IMR-90 (cell line): Measurements from ENCODE around the gene AUH. TPM values are rescaled to one million over a fixed set of nuclear protein-coding genes. Genes with fewer than 3 reads are reported as not detected.

Source experiments
- ATAC-seq: fragments of 200-7000 bp; cut with Tn5 transposase; 2 replicates; pipeline ENCODE4 v1.9.1; 2020; ENCODE audit warnings: low read depth, mild to moderate bottlenecking, moderate library complexity
- BruUV-seq: library from RNA; stranded (reverse); fragments of 400-500 nt; replicated peaks from 2 replicates; lab custom pipeline; 2021; lab: Mats Ljungman, UMichigan
- CTCF ChIA-PET: fragments of 300-600 bp; formaldehyde crosslinking; extraction: SDS; loops from one replicate; lab custom pipeline; 2021; ENCODE audit warnings: antibody characterized with exemption; lab: Yijun Ruan, JAX
- POLR2A ChIA-PET: fragments of 300-600 bp; sonication (Branson Sonifier 250); formaldehyde crosslinking; loops from one replicate; lab custom pipeline; 2022; ENCODE audit warnings: antibody characterized with exemption; ENCODE audit not compliant: unreplicated experiment; lab: Charles Lee
- DNase-seq: peaks from one replicate; pipeline ENCODE4 v3.0.0; 2013
- H2AFZ ChIP-seq: replicated peaks from 2 replicates; pipeline ENCODE3; 2013; ENCODE audit warnings: low read length, mild to moderate bottlenecking; ENCODE audit not compliant: poor library complexity
- H2AK5ac ChIP-seq: 2 replicates; pipeline ENCODE4 v1.6.1; 2013; ENCODE audit warnings: low read depth, low read length, inconsistent platforms
- H2AK9ac ChIP-seq: replicated peaks from 2 replicates; pipeline ENCODE3; 2013; ENCODE audit warnings: mild to moderate bottlenecking, low read depth, low read length, moderate library complexity; ENCODE audit not compliant: poor library complexity
- H2BK120ac ChIP-seq: 2 replicates; pipeline ENCODE4 v1.6.1; 2013; ENCODE audit warnings: low read depth, low read length, inconsistent platforms
- H2BK15ac ChIP-seq: 3 replicates; pipeline ENCODE4 v1.6.1; 2013; ENCODE audit warnings: low read depth, low read length, inconsistent platforms
- H2BK20ac ChIP-seq: 2 replicates; pipeline ENCODE4 v1.6.1; 2013; ENCODE audit warnings: low read depth, mild to moderate bottlenecking, inconsistent platforms, low read length, moderate library complexity
- H2BK5ac ChIP-seq: 2 replicates; pipeline ENCODE4 v1.6.1; 2013; ENCODE audit warnings: mild to moderate bottlenecking, low read depth, low read length, inconsistent platforms; ENCODE audit not compliant: poor library complexity, severe bottlenecking
- H3K14ac ChIP-seq: replicated peaks from 2 replicates; pipeline ENCODE4 v1.6.1; 2013; ENCODE audit warnings: low read depth, low read length, inconsistent platforms
- H3K18ac ChIP-seq: 2 replicates; pipeline ENCODE4 v1.6.1; 2013; ENCODE audit warnings: low read depth, low read length, control low read depth
- H3K23ac ChIP-seq: 2 replicates; pipeline ENCODE4 v1.6.1; 2013; ENCODE audit warnings: low read depth, low read length, inconsistent platforms
- H3K27ac ChIP-seq: 2 replicates; pipeline ENCODE4 v1.5.1; 2013; ENCODE audit warnings: mild to moderate bottlenecking, control low read depth, low read length; ENCODE audit not compliant: insufficient read depth
- H3K27me3 ChIP-seq: 2 replicates; pipeline ENCODE4 v1.6.1; 2013; ENCODE audit warnings: low read length; ENCODE audit not compliant: control insufficient read depth, insufficient read depth
- H3K36me3 ChIP-seq: 2 replicates; pipeline ENCODE4 v1.6.1; 2013; ENCODE audit warnings: low read length, mixed read lengths; ENCODE audit not compliant: control insufficient read depth, insufficient read depth
- H3K4ac ChIP-seq: 2 replicates; pipeline ENCODE4 v1.6.1; 2013; ENCODE audit warnings: low read depth, low read length, inconsistent platforms
- H3K4me1 ChIP-seq: 2 replicates; pipeline ENCODE4 v1.6.1; 2013; ENCODE audit warnings: low read length, mixed read lengths; ENCODE audit not compliant: control insufficient read depth, insufficient read depth
- H3K4me2 ChIP-seq: 2 replicates; pipeline ENCODE4 v1.6.1; 2013; ENCODE audit warnings: low read depth, mild to moderate bottlenecking, control low read depth, low read length, moderate library complexity
- H3K4me3 ChIP-seq: 2 replicates; pipeline ENCODE4 v1.5.1; 2013; ENCODE audit warnings: low read depth, mild to moderate bottlenecking, control low read depth, low read length, moderate library complexity; ENCODE audit not compliant: insufficient read depth
- H3K56ac ChIP-seq: 2 replicates; pipeline ENCODE4 v1.6.1; 2013; ENCODE audit warnings: low read length, inconsistent platforms; ENCODE audit not compliant: insufficient read depth; ENCODE audit errors: extremely low read depth
- H3K79me1 ChIP-seq, 2 experiments: 2 replicates each; pipeline ENCODE4 v1.6.1; 2013; ENCODE audit warnings: low read length in 2 of 2, inconsistent platforms in 1 of 2, low read depth in 1 of 2
- H3K9ac ChIP-seq: 2 replicates; pipeline ENCODE4 v1.6.1; 2013; ENCODE audit warnings: low read depth, low read length, control low read depth
- H3K9me1 ChIP-seq: 2 replicates; pipeline ENCODE4 v1.6.1; 2013; ENCODE audit warnings: low read length, inconsistent platforms; ENCODE audit not compliant: insufficient read depth
- H3K9me3 ChIP-seq: 2 replicates; pipeline ENCODE4 v1.6.1; 2013; ENCODE audit warnings: low read length; ENCODE audit not compliant: control insufficient read depth, insufficient read depth
- H4K20me1 ChIP-seq: 2 replicates; pipeline ENCODE4 v1.6.1; 2013; ENCODE audit warnings: low read length, inconsistent platforms; ENCODE audit not compliant: insufficient read depth
- H4K5ac ChIP-seq: 2 replicates; pipeline ENCODE4 v1.6.1; 2013; ENCODE audit warnings: mild to moderate bottlenecking, low read depth, low read length, control low read depth
- H4K8ac ChIP-seq, 2 experiments: 2 replicates each; pipeline ENCODE4 v1.6.1; 2013; ENCODE audit warnings: low read depth in 2 of 2, low read length in 2 of 2, control low read depth in 1 of 2, inconsistent platforms in 1 of 2
- H4K91ac ChIP-seq: 2 replicates; pipeline ENCODE4 v1.6.1; 2013; ENCODE audit warnings: low read depth, low read length, inconsistent platforms; ENCODE audit not compliant: insufficient read depth
- BHLHE40 ChIP-seq: fragments of 150-350 bp; IDR thresholded peaks from 2 replicates; pipeline ENCODE4 v1.6.1; 2016; ENCODE audit warnings: mild to moderate bottlenecking, low read depth, low read length
- FOS ChIP-seq: fragments of 150-350 bp; IDR thresholded peaks from 2 replicates; pipeline ENCODE4 v1.6.1; 2016; ENCODE audit warnings: low read depth, low read length
- MXI1 ChIP-seq: IDR thresholded peaks from 2 replicates; pipeline ENCODE4 v1.6.1; 2012; ENCODE audit warnings: low read depth, mild to moderate bottlenecking, low read length, moderate library complexity, borderline replicate concordance
- WGBS, 2 experiments: methylation state at CpG; one replicate each; pipeline versions ENCODE4 v1.1.5 to v1.1.7; 2013; ENCODE audit warnings: missing lambda C conversion rate in 2 of 2; ENCODE audit not compliant: insufficient read length in 1 of 2; ENCODE audit errors: extremely low coverage in 2 of 2; 5-methylcytosine and 5-hydroxymethylcytosine counted together
- dilution Hi-C: fragments of 300-500 bp; cut with HindIII; formaldehyde crosslinking; loops from one replicate; pipeline ENCODE4 v1.14.3; 2018; ENCODE audit warnings: low sequenced_read_pairs; ENCODE audit not compliant: unreplicated experiment
- in situ Hi-C: fragments of 300-500 bp; cut with MboI; formaldehyde crosslinking; loops from 3 replicates; pipeline ENCODE4 v1.14.3; 2019; ENCODE audit warnings: low sequenced_read_pairs, inconsistent platforms, mixed read lengths
- intact Hi-C: fragments of 100-400 bp; cut with micrococcal nuclease; formaldehyde crosslinking; loops from 2 replicates; pipeline ENCODE4 v1.10.0; 2022
- polyA plus RNA-seq, 3 experiments: library from polyadenylated mRNA; depleted of rRNA; stranded (reverse); fragments of >200 nt; gene quantifications; 2 replicates each; pipeline ENCODE4 v1.2.3, GENCODE V29; 2012; ENCODE audit warnings: low replicate concordance in 1 of 3
- total RNA-seq: library from RNA; depleted of rRNA; stranded (reverse); fragments of >200 nt; gene quantifications from 2 replicates; pipeline ENCODE4 v1.2.3, GENCODE V29; 2012
- TF ChIP-seq, protein P1 (sequence below): fragments of 150-350 bp; IDR thresholded peaks from 2 replicates; pipeline ENCODE4 v1.6.1; 2016; ENCODE audit warnings: low read depth, mild to moderate bottlenecking, low read length, moderate library complexity, borderline replicate concordance

The AUH gene
- total and polyA plus RNA-seq, 2 of the 4 experiments (the other 2 are of a cell fraction), result 5.9 to 8.1 TPM

DNA sequence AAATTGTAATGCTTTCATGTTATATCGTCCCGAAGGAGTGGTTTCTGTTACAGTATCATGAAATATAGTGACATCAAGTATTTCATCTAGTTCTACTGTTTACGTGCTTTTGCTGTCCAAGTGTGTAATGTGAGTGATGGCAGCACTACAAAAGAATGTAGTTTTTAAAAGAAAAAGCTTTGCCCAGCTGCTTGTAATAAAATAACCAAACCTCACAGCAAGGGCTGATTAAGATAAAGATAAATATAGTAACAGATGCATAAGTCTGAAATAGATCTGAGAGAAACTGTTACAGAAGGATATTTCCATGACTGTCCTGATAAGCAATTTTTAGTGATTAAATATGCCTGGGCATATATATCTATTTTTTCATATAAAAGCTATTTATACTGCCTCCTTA, 106.4 kb downstream of the AUH start:
- Histone ChIP-seq H2BK15ac (no peak overlapping the region), H3K9ac (no peak overlapping the region), H4K20me1 (no peaks in the 10 kb centered on the region), H3K23ac (no peak overlapping the region), H2AK9ac (no peak overlapping the region), H3K4me3 (peak overlapping the region; percentile 12; the same call in 1 of the 2 replicates), H3K27me3 (no peaks in the 10 kb centered on the region), H3K27ac (no peak overlapping the region), H3K36me3 (no peaks in the 10 kb centered on the region), H4K91ac (no peak overlapping the region), H3K18ac (no peak overlapping the region), H2AFZ (no peak overlapping the region), H4K5ac (no peak overlapping the region), H3K9me1 (peaks cover 6% of the 10 kb centered on the region), H3K4me2 (peak overlapping the region; percentile 80), H4K8ac (no peak overlapping the region; a peak in 1 of 4 replicates), H3K56ac (no peak overlapping the region), H3K14ac (no peak overlapping the region), H3K4ac (no peak overlapping the region), H3K79me1 (peaks cover 0 to 9% of the 10 kb centered on the region in 2 experiments; a peak in 1 of 4 replicates), H2AK5ac (no peak overlapping the region), H2BK120ac (no peak overlapping the region), H3K4me1 (peaks cover 2% of the 10 kb centered on the region), H2BK20ac (no peak overlapping the region), H3K9me3 (no peaks in the 10 kb centered on the region), H2BK5ac (peak overlapping the region; percentile 66)
- DNase-seq (peak; percentile 91), ATAC-seq (peak; percentile 90)
- no CpG with 5 or more reads among the region's 3 CpGs for WGBS, 2 experiments
- dilution Hi-C loops, result no loop called here
- in situ Hi-C loops, result no loop called here
- intact Hi-C loops, result no loop called here
- no TSS peak for BruUV-seq
- TF ChIP-seq MXI1 (no peak), BHLHE40 (no peak), FOS (no peak)
- TF ChIP-seq, protein P1, sequence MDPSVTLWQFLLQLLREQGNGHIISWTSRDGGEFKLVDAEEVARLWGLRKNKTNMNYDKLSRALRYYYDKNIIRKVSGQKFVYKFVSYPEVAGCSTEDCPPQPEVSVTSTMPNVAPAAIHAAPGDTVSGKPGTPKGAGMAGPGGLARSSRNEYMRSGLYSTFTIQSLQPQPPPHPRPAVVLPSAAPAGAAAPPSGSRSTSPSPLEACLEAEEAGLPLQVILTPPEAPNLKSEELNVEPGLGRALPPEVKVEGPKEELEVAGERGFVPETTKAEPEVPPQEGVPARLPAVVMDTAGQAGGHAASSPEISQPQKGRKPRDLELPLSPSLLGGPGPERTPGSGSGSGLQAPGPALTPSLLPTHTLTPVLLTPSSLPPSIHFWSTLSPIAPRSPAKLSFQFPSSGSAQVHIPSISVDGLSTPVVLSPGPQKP, result no peak
- CTCF ChIA-PET, result interaction anchor here (1.3 kb wide), 1 partner anchor 166 kb away, joined by 5 read pairs; no protein-coding TSS in a partner anchor
- POLR2A ChIA-PET, result no interaction called here
